HCT116 (cell line): ENCODE results near the gene SLC7A9. TPM values are rescaled to one million over a fixed set of nuclear protein-coding genes. Genes with fewer than 3 reads are reported as not detected.

Source experiments
- ATAC-seq: fragments of 200-7000 bp; cut with Tn5 transposase; 2 replicates; pipeline ENCODE4 v1.9.1; 2020; ENCODE audit warnings: mild to moderate bottlenecking, moderate library complexity
- BruUV-seq: library from RNA; stranded (reverse); fragments of 400-500 nt; replicated peaks from 2 replicates; lab custom pipeline; 2021; lab: Mats Ljungman, UMichigan
- CTCF ChIA-PET: fragments of 300-600 bp; sonication (Branson Sonifier 250); formaldehyde crosslinking; loops from one replicate; lab custom pipeline; 2021; ENCODE audit warnings: antibody characterized with exemption; lab: Charles Lee
- POLR2A ChIA-PET: fragments of 300-600, 350-600 bp; sonication (Branson Sonifier 250); formaldehyde crosslinking; loops from one replicate; lab custom pipeline; 2021; ENCODE audit warnings: antibody characterized with exemption; lab: Charles Lee
- RAD21 ChIA-PET, 2 experiments: fragments of 300-600 bp; sonication (Branson Sonifier 250); formaldehyde crosslinking; loops; one replicate each; lab custom pipeline; 2023; ENCODE audit warnings: low total read pairs in 2 of 2; ENCODE audit not compliant: uncharacterized antibody in 2 of 2, unreplicated experiment in 2 of 2, low non-redundant PET in 1 of 2; lab: Charles Lee
- DNase-seq: peaks from one replicate; pipeline ENCODE4 v3.0.0-alpha.2; 2010; ENCODE audit warnings: low read depth, low spot score
- H2AFZ ChIP-seq: fragments of 200-600 bp; shearing (Covaris generic), sonication (generic); 2 replicates; pipeline ENCODE4 v1.6.1; 2017; ENCODE audit warnings: low read depth, mixed run types, mixed read lengths, antibody characterized with exemption, low read length; ENCODE audit not compliant: poor library complexity, severe bottlenecking
- H3K27ac ChIP-seq: 2 replicates; pipeline ENCODE4 v1.5.1; 2012; ENCODE audit warnings: low read depth, low read length
- H3K27me3 ChIP-seq: fragments of 200-600 bp; sonication (generic); 2 replicates; pipeline ENCODE4 v1.6.1; 2016; ENCODE audit warnings: mixed run types, low read length, mixed read lengths; ENCODE audit not compliant: insufficient read depth
- H3K36me3 ChIP-seq, 2 experiments: fragments of 200-500 bp in 1 of 2; fragments of 200-600 bp in 1 of 2; sonication (Bioruptor generic) in 1 of 2; sonication (generic) in 1 of 2; 2 replicates each; pipeline versions ENCODE4 v1.5.1 to v1.6.1; 2014 to 2016; ENCODE audit warnings: low read length in 2 of 2, inconsistent platforms in 1 of 2, mixed read lengths in 1 of 2, mixed run types in 1 of 2; ENCODE audit not compliant: insufficient read depth in 2 of 2, control insufficient read depth in 1 of 2
- H3K4me1 ChIP-seq, 2 experiments: fragments of 200-600 bp in 1 of 2; sonication (generic) in 1 of 2; 2 replicates each; pipeline versions ENCODE4 v1.5.1 to v1.6.1; 2012 to 2017; ENCODE audit warnings: low read length in 2 of 2, inconsistent platforms in 1 of 2, mild to moderate bottlenecking in 1 of 2, mixed read lengths in 1 of 2, mixed run types in 1 of 2, moderate library complexity in 1 of 2; ENCODE audit not compliant: insufficient read depth in 2 of 2, control insufficient read depth in 1 of 2
- H3K4me2 ChIP-seq: fragments of 200-600 bp; sonication (generic); 2 replicates; pipeline ENCODE4 v1.6.1; 2017; ENCODE audit warnings: mixed run types, low read length, mixed read lengths
- H3K4me3 ChIP-seq, 2 experiments: fragments of 200-600 bp in 1 of 2; sonication (generic) in 1 of 2; replicated peaks in 1 of 2; 2 replicates each; pipeline ENCODE4 v1.5.1; 2011 to 2016; ENCODE audit warnings: low read length in 2 of 2, control low read depth in 1 of 2, low read depth in 1 of 2, mild to moderate bottlenecking in 1 of 2, mixed read lengths in 1 of 2, mixed run types in 1 of 2
- H3K79me2 ChIP-seq: fragments of 200-600 bp; sonication (generic); 2 replicates; pipeline ENCODE4 v1.6.1; 2017; ENCODE audit warnings: mild to moderate bottlenecking, mixed run types, low read length, moderate library complexity, mixed read lengths; ENCODE audit not compliant: insufficient read depth
- H3K9ac ChIP-seq: fragments of 200-600 bp; sonication (generic); 2 replicates; pipeline ENCODE4 v1.6.1; 2016; ENCODE audit warnings: low read length, mixed read lengths
- H3K9me2 ChIP-seq: fragments of 200-600 bp; sonication (generic), shearing (Covaris generic); 2 replicates; pipeline ENCODE4 v1.6.1; 2017; ENCODE audit warnings: mixed run types, mild to moderate bottlenecking, moderate library complexity; ENCODE audit not compliant: insufficient read depth
- H3K9me3 ChIP-seq, 2 experiments: fragments of 200-500 bp in 1 of 2; fragments of 200-600 bp in 1 of 2; sonication (Bioruptor generic) in 1 of 2; sonication (generic) in 1 of 2; 2 replicates each; pipeline ENCODE4 v1.6.1; 2014 to 2017; ENCODE audit warnings: low read length in 2 of 2, mixed read lengths in 2 of 2, inconsistent platforms in 1 of 2, low read depth in 1 of 2, mild to moderate bottlenecking in 1 of 2, mixed run types in 1 of 2, moderate library complexity in 1 of 2; ENCODE audit not compliant: control insufficient read depth in 1 of 2, insufficient read depth in 1 of 2
- H4K20me1 ChIP-seq: fragments of 200-600 bp; sonication (generic), shearing (Covaris generic); 2 replicates; pipeline ENCODE4 v1.6.1; 2017; ENCODE audit warnings: mixed run types, mild to moderate bottlenecking, moderate library complexity; ENCODE audit not compliant: insufficient read depth
- CEBPB ChIP-seq: IDR thresholded peaks from 2 replicates; pipeline ENCODE4 v1.6.1; 2012; ENCODE audit warnings: low read depth
- EZH2 ChIP-seq: fragments of 200-600 bp; sonication (generic); IDR thresholded peaks from 2 replicates; pipeline ENCODE4 v1.6.1; 2017; ENCODE audit warnings: antibody characterized with exemption, mixed run types
- EZH2phosphoT487 ChIP-seq: fragments of 200-600 bp; IDR thresholded peaks from 2 replicates; pipeline ENCODE4 v1.6.1; 2018; ENCODE audit warnings: antibody characterized with exemption, borderline replicate concordance
- MAX ChIP-seq: IDR thresholded peaks from 2 replicates; pipeline ENCODE4 v1.6.1; 2012
- POLR2AphosphoS5 ChIP-seq: IDR thresholded peaks from 2 replicates; pipeline ENCODE4 v1.6.1; 2011; ENCODE audit warnings: mild to moderate bottlenecking, low read depth, low read length, moderate library complexity
- SIN3A ChIP-seq: IDR thresholded peaks from 2 replicates; pipeline ENCODE4 v1.6.1; 2012; ENCODE audit warnings: low read depth
- ZBTB33 ChIP-seq: IDR thresholded peaks from 2 replicates; pipeline ENCODE4 v1.6.1; 2011; ENCODE audit warnings: mild to moderate bottlenecking, low read length, moderate library complexity; ENCODE audit not compliant: insufficient replicate concordance; ENCODE audit errors: extremely low read depth
- intact Hi-C: fragments of 100-400 bp; cut with micrococcal nuclease; formaldehyde crosslinking; loops from 2 replicates; pipeline ENCODE4 v1.10.0; 2022
- total RNA-seq: library from RNA; stranded (reverse); gene quantifications from one replicate; pipeline ENCODE4 v1.2.1, GENCODE V29; 2021; ENCODE audit not compliant: unreplicated experiment

The SLC7A9 gene
- total RNA-seq, 1 experiment from 2014 or later: 0.42 TPM

- Histone ChIP-seq H3K9ac (no peak overlapping the region), H3K27ac (no peak overlapping the region), H3K4me3 (no peak overlapping the region), H3K4me2 (no peak overlapping the region), H3K79me2 (no peaks in the 10 kb centered on the region), H3K4me1 (no peaks in the 10 kb centered on the region), H3K9me2 (no peaks in the 10 kb centered on the region), H3K27me3 (no peaks in the 10 kb centered on the region), H3K36me3 (no peaks in the 10 kb centered on the region), H4K20me1 (no peaks in the 10 kb centered on the region), H2AFZ (no peak overlapping the region), H3K9me3 (no peaks in the 10 kb centered on the region)
- ChIA-PET CTCF (no interaction called here), POLR2A (no interaction called here), RAD21 (no interaction called here)
- ATAC-seq: no peak
- intact Hi-C loops: no loop called here
- no peak for DNase-seq
- BruUV-seq: no TSS peak
- TF ChIP-seq MAX (no peak), ZBTB33 (no peak), SIN3A (no peak), EZH2 (no peak), CEBPB (no peak), EZH2phosphoT487 (no peak), POLR2AphosphoS5 (no peak)
These were observed 8.6 kb upstream of the SLC7A9 start for GRCh38 chr19:32877977-32878745.
